H9 (cell line): ENCODE data around the gene CFAP97. TPM values are rescaled to one million over a fixed set of nuclear protein-coding genes. Genes with fewer than 3 reads are reported as not detected.

Experiments
- DNase-seq: peaks from one replicate; pipeline ENCODE4 v3.0.0-alpha.2; 2017
- H2AFZ ChIP-seq: one replicate; pipeline ENCODE4 v1.6.1; 2013; ENCODE audit warnings: mild to moderate bottlenecking, low read length, control low read depth, moderate library complexity
- H2AK5ac ChIP-seq: 2 replicates; pipeline ENCODE4 v1.6.1; 2013; ENCODE audit warnings: low read length, control low read depth, mixed read lengths; ENCODE audit not compliant: insufficient read length
- H2BK120ac ChIP-seq: one replicate; pipeline ENCODE4 v1.6.1; 2013; ENCODE audit warnings: low read depth, mild to moderate bottlenecking, low read length, control low read depth, inconsistent platforms; ENCODE audit not compliant: poor library complexity, severe bottlenecking
- H2BK12ac ChIP-seq: 2 replicates; pipeline ENCODE4 v1.6.1; 2013; ENCODE audit warnings: low read length, control low read depth, mixed read lengths, low read depth; ENCODE audit not compliant: insufficient read length
- H2BK15ac ChIP-seq: 2 replicates; pipeline ENCODE4 v1.6.1; 2013; ENCODE audit warnings: low read depth, low read length, control low read depth
- H2BK20ac ChIP-seq: one replicate; pipeline ENCODE4 v1.6.1; 2013; ENCODE audit warnings: low read depth, mild to moderate bottlenecking, low read length, control low read depth, inconsistent platforms; ENCODE audit not compliant: poor library complexity, severe bottlenecking
- H2BK5ac ChIP-seq: 2 replicates; pipeline ENCODE4 v1.6.1; 2013; ENCODE audit warnings: low read length, control low read depth, mixed read lengths; ENCODE audit not compliant: insufficient read length
- H3K14ac ChIP-seq: 2 replicates; pipeline ENCODE4 v1.6.1; 2013; ENCODE audit warnings: low read length, control low read depth; ENCODE audit not compliant: insufficient read depth
- H3K18ac ChIP-seq: 2 replicates; pipeline ENCODE4 v1.6.1; 2013; ENCODE audit warnings: low read depth, mild to moderate bottlenecking, mixed read lengths, low read length, control low read depth; ENCODE audit not compliant: insufficient read length
- H3K23ac ChIP-seq: 2 replicates; pipeline ENCODE4 v1.6.1; 2013; ENCODE audit warnings: low read length, control low read depth, mixed read lengths, low read depth; ENCODE audit not compliant: insufficient read length
- H3K23me2 ChIP-seq: 2 replicates; pipeline ENCODE4 v1.6.1; 2013; ENCODE audit warnings: low read depth, mild to moderate bottlenecking, mixed read lengths, low read length, control low read depth; ENCODE audit not compliant: insufficient read length, poor library complexity, severe bottlenecking
- H3K27ac ChIP-seq: 2 replicates; pipeline ENCODE4 v1.5.1; 2013; ENCODE audit warnings: low read length, control low read depth, mixed read lengths, low read depth; ENCODE audit not compliant: insufficient read length
- H3K27me3 ChIP-seq: 2 replicates; pipeline ENCODE4 v1.6.1; 2013; ENCODE audit warnings: low read length, control low read depth, inconsistent platforms; ENCODE audit not compliant: insufficient read depth
- H3K4ac ChIP-seq: 2 replicates; pipeline ENCODE4 v1.6.1; 2013; ENCODE audit warnings: low read depth, mild to moderate bottlenecking, control low read depth, inconsistent platforms, low read length, moderate library complexity
- H3K4me1 ChIP-seq: 2 replicates; pipeline ENCODE4 v1.6.1; 2013; ENCODE audit warnings: low read length, control low read depth, inconsistent platforms; ENCODE audit not compliant: insufficient read depth
- H3K4me2 ChIP-seq: 2 replicates; pipeline ENCODE4 v1.6.1; 2013; ENCODE audit warnings: low read length, control low read depth, mixed read lengths; ENCODE audit not compliant: insufficient read length, insufficient read depth
- H3K56ac ChIP-seq: 2 replicates; pipeline ENCODE4 v1.6.1; 2013; ENCODE audit warnings: low read depth, mild to moderate bottlenecking, mixed read lengths, low read length, control low read depth; ENCODE audit not compliant: insufficient read length
- H3K79me1 ChIP-seq: 2 replicates; pipeline ENCODE4 v1.6.1; 2013; ENCODE audit warnings: low read depth, mild to moderate bottlenecking, moderate library complexity, low read length, control low read depth, inconsistent platforms; ENCODE audit not compliant: insufficient read depth, poor library complexity, severe bottlenecking
- H3K79me2 ChIP-seq: 2 replicates; pipeline ENCODE4 v1.6.1; 2013; ENCODE audit warnings: low read length, control low read depth, inconsistent platforms; ENCODE audit not compliant: insufficient read depth
- H3K9ac ChIP-seq: 2 replicates; pipeline ENCODE4 v1.6.1; 2013; ENCODE audit warnings: low read length, control low read depth, mixed read lengths; ENCODE audit not compliant: insufficient read length; ENCODE audit errors: extremely low read depth
- H3K9me3 ChIP-seq: one replicate; pipeline ENCODE4 v1.6.1; 2013; ENCODE audit warnings: low read depth, low read length, inconsistent platforms; ENCODE audit not compliant: control insufficient read depth
- H3T11ph ChIP-seq: one replicate; pipeline ENCODE4 v1.6.1; 2013; ENCODE audit warnings: mild to moderate bottlenecking, low read length, control low read depth, inconsistent platforms
- H4K20me1 ChIP-seq: one replicate; pipeline ENCODE4 v1.6.1; 2013; ENCODE audit not compliant: control insufficient read depth, insufficient read length, insufficient read depth
- H4K5ac ChIP-seq: 2 replicates; pipeline ENCODE4 v1.6.1; 2013; ENCODE audit warnings: low read depth, mild to moderate bottlenecking, mixed read lengths, low read length, control low read depth; ENCODE audit not compliant: insufficient read length
- H4K8ac ChIP-seq: replicated peaks from 2 replicates; pipeline ENCODE4 v1.6.1; 2013; ENCODE audit warnings: low read length, control low read depth, mixed read lengths, low read depth; ENCODE audit not compliant: insufficient read length
- H4K91ac ChIP-seq: 2 replicates; pipeline ENCODE4 v1.6.1; 2013; ENCODE audit warnings: low read depth, mild to moderate bottlenecking, moderate library complexity, mixed read lengths, low read length, control low read depth; ENCODE audit not compliant: insufficient read length
- H3K27ac Mint-ChIP-seq, 3 experiments: 2 replicates in 2 of 3; 3 replicates in 1 of 3; pipeline ENCODE4 v1.8.0; 2020 to 2021; ENCODE audit warnings: mixed read lengths in 3 of 3, mild to moderate bottlenecking in 1 of 3, moderate library complexity in 1 of 3
- H3K27me3 Mint-ChIP-seq: 2 replicates; pipeline ENCODE4 v1.8.0; 2021; ENCODE audit warnings: low read depth, mild to moderate bottlenecking, moderate library complexity, mixed read lengths
- H3K36me3 Mint-ChIP-seq, 3 experiments: 2 replicates in 2 of 3; 3 replicates in 1 of 3; pipeline ENCODE4 v1.8.0; 2020 to 2021; ENCODE audit warnings: low read depth in 3 of 3, mixed read lengths in 3 of 3; ENCODE audit not compliant: insufficient read depth in 1 of 3
- H3K4me1 Mint-ChIP-seq, 2 experiments: 2 replicates each; pipeline ENCODE4 v1.8.0; 2020; ENCODE audit warnings: mixed read lengths in 2 of 2
- H3K4me3 Mint-ChIP-seq, 2 experiments: 2 replicates in 1 of 2; 3 replicates in 1 of 2; pipeline ENCODE4 v1.8.0; 2020 to 2021; ENCODE audit warnings: mild to moderate bottlenecking in 2 of 2, mixed read lengths in 2 of 2, moderate library complexity in 1 of 2
- H3K9me3 Mint-ChIP-seq, 2 experiments: 2 replicates in 1 of 2; 3 replicates in 1 of 2; pipeline ENCODE4 v1.8.0; 2020; ENCODE audit warnings: mild to moderate bottlenecking in 2 of 2, mixed read lengths in 2 of 2, moderate library complexity in 1 of 2
- WGBS: extraction: QIAGEN DNeasy Blood & Tissue Kit; methylation state at CpG from one replicate; pipeline ENCODE4 v1.1.7; 2013; ENCODE audit warnings: missing lambda C conversion rate, low lambda C conversion rate, mixed read lengths; ENCODE audit not compliant: insufficient read length; ENCODE audit errors: extremely low coverage; 5-methylcytosine and 5-hydroxymethylcytosine counted together
- total RNA-seq: library from RNA; stranded (reverse); gene quantifications from 2 replicates; pipeline ENCODE4 v1.2.1, GENCODE V29; 2021
- TF ChIP-seq, protein P1 (sequence below): fragments of 200-600 bp; sonication (generic); conservative IDR thresholded peaks from 3 replicates; pipeline ENCODE4 v1.8.0; 2021; ENCODE audit warnings: antibody characterized with exemption, mild to moderate bottlenecking

CFAP97 gene
- total RNA-seq, 1 experiment from 2014 or later, result 39.3 TPM

DNA sequence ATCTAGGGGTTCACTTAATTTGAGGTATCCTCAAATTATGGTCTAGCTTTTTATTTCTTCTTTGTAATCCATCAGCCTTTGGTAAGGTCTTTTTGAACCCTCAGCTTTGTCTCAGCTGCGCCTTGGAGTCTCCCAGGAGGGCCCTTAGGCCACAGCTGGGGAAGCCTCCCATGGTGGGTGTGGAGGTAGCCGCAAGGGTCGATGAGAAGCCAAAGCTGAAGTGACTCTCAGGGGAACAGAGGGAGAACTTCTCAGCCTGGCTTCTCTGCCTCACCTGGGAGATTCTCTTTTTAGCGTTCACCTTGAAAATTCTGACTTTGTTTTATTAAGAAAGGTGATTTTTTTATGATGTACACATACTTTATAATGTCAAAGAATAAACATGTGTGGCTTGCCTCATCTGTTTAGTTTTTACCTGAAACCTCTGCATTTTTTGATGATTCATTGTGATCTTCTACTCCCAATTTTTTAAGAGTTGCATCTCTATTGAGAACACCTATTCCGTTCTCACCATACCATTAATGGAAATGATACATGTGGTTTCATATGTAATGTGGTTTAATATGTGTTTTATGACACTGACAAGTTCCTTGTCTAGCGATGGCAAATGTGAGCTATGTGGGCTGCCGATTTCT lies 86.4 kb downstream of the CFAP97 start:
- H4K20me1 ChIP-seq, result no peaks in the 10 kb centered on the region
- no peaks in the 10 kb centered on the region for H3K9me3 ChIP-seq
- no peak overlapping the region for H3K23ac ChIP-seq
- H4K8ac ChIP-seq, result no peak overlapping the region
- H2BK15ac ChIP-seq, result no peak overlapping the region
- no peak overlapping the region for H3K27ac ChIP-seq
- no peaks in the 10 kb centered on the region for H3K27me3 Mint-ChIP-seq
- no peak overlapping the region for H3K14ac ChIP-seq
- no peak overlapping the region for H2AFZ ChIP-seq
- no peaks in the 10 kb centered on the region for H3K9me3 Mint-ChIP-seq
- H3K4me1 ChIP-seq, result peaks cover 7% of the 10 kb centered on the region; the same call in 1 of the 2 replicates
- no peaks in the 10 kb centered on the region for H3K79me1 ChIP-seq
- no peaks in the 10 kb centered on the region for H3K79me2 ChIP-seq
- WGBS, result no CpG with 5 or more reads among the region's 7 CpGs
- no peak overlapping the region for H3K27ac Mint-ChIP-seq
- H3K36me3 Mint-ChIP-seq, result no peaks in the 10 kb centered on the region; a peak in 1 of 7 replicates
- TF ChIP-seq, protein P1, sequence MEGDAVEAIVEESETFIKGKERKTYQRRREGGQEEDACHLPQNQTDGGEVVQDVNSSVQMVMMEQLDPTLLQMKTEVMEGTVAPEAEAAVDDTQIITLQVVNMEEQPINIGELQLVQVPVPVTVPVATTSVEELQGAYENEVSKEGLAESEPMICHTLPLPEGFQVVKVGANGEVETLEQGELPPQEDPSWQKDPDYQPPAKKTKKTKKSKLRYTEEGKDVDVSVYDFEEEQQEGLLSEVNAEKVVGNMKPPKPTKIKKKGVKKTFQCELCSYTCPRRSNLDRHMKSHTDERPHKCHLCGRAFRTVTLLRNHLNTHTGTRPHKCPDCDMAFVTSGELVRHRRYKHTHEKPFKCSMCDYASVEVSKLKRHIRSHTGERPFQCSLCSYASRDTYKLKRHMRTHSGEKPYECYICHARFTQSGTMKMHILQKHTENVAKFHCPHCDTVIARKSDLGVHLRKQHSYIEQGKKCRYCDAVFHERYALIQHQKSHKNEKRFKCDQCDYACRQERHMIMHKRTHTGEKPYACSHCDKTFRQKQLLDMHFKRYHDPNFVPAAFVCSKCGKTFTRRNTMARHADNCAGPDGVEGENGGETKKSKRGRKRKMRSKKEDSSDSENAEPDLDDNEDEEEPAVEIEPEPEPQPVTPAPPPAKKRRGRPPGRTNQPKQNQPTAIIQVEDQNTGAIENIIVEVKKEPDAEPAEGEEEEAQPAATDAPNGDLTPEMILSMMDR, result no peak
- H3K23me2 ChIP-seq, result no peaks in the 10 kb centered on the region
- no peak for DNase-seq
- no peak overlapping the region for H3K9ac ChIP-seq
- H4K5ac ChIP-seq, result no peak overlapping the region
- H3K27me3 ChIP-seq, result no peaks in the 10 kb centered on the region
- no peak overlapping the region for H2BK5ac ChIP-seq
- peaks cover 30 to 52% of the 10 kb centered on the region in 2 experiments for H3K4me1 Mint-ChIP-seq
- H3K56ac ChIP-seq, result no peak overlapping the region
- no peak overlapping the region for H3K4ac ChIP-seq
- no peak overlapping the region for H4K91ac ChIP-seq
- no peak overlapping the region for H3K18ac ChIP-seq
- H2BK120ac ChIP-seq, result no peak overlapping the region
- H3T11ph ChIP-seq, result no peak overlapping the region
- H2BK20ac ChIP-seq, result no peak overlapping the region
- H3K4me2 ChIP-seq, result no peak overlapping the region
- no peak overlapping the region for H2AK5ac ChIP-seq
- H2BK12ac ChIP-seq, result no peak overlapping the region
- H3K4me3 Mint-ChIP-seq, result no peak overlapping the region
